ENCODE data around the gene RTP5.

Gene RTP5

DNA sequence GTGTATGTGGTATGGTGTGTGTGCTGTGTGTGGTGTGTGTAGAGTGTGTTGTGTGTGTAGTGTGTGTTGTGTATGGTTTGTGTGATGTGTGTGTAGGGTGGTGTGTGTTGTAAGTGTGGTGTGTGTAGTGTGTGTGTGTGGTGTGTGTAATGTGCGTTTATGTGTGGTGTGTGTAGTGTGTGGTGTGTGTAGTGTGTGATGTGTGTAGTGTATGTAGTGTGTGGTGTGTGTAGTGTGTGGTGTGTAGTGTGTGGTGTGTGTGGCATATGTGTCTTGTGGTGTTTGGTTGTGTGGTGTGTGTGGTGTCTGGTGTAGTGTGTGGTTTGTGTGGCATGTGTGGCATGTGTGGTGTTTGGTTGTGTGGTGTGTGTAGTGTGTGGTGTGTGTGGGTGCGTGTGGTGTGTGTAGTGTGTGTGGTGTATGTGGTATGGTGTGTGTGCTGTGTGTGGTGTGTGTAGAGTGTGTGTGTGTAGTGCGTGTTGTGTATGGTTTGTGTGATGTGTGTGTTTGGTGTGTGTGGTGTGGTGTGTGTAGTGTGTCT, 4.0 kb upstream of the RTP5 start:
- no peaks in the 10 kb centered on the region for H3K36me3 ChIP-seq (replicated peaks)
- H3K27ac ChIP-seq = no peak overlapping the region
- in situ Hi-C loops (cut with HindIII; ENCODE audit: low pct_ligation_motif_present, low sequenced_read_pairs) = no loop called here
- TF ChIP-seq, protein P1, sequence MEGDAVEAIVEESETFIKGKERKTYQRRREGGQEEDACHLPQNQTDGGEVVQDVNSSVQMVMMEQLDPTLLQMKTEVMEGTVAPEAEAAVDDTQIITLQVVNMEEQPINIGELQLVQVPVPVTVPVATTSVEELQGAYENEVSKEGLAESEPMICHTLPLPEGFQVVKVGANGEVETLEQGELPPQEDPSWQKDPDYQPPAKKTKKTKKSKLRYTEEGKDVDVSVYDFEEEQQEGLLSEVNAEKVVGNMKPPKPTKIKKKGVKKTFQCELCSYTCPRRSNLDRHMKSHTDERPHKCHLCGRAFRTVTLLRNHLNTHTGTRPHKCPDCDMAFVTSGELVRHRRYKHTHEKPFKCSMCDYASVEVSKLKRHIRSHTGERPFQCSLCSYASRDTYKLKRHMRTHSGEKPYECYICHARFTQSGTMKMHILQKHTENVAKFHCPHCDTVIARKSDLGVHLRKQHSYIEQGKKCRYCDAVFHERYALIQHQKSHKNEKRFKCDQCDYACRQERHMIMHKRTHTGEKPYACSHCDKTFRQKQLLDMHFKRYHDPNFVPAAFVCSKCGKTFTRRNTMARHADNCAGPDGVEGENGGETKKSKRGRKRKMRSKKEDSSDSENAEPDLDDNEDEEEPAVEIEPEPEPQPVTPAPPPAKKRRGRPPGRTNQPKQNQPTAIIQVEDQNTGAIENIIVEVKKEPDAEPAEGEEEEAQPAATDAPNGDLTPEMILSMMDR (IDR thresholded peaks at IDR 0.05; ENCODE audit: low read depth, low read length, missing control alignments) = no peak
- H3K4me3 ChIP-seq (ENCODE audit: low read depth, low read length) = no peak overlapping the region
- no peak for DNase-seq
- peaks cover 13% of the 10 kb centered on the region for H3K27me3 ChIP-seq (replicated peaks)

DNA sequence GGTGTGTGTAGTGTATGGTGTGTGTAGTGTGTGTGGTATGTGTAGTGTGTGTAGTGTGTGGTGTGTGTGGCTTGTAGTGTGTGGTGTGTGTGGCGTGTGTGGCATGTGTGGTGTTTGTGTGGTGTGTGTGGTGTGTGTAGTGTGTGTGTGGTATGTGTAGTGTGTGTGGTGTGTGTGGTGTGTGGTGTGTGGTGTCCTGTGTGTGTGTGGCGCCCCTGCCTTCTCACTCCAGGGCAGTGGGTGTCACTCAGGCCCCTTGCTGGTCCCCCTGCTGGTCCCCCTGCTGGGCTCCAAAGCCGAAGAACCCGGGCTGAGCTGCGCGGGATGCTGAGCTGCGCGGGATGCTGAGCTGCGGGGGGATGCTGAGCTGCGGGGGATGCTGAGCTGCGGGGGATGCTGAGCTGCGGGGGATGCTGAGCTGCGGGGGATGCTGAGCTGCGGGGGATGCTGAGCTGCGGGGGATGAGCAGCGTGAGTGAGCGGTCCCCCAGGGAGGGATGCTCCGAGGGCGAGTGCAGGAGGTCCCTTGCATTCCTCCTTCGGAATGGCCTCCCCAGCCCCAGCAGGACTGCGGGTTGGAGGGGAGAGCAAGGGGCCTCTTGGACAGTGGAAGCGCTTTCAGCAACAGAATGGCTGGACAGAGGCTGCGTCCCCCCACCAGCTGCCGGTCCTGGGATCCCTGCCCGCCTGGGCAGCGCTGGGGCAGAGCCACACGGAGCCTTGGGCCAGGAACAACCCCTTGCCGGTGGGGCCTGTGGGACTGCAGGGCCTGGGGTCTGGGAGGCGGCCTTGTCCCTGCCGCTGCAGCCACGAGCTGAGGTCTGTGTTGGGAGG, 3.4 kb upstream of the RTP5 start:
- Histone ChIP-seq H3K4me3 (ENCODE audit: low read depth, low read length) (no peak overlapping the region), H3K27me3 (replicated peaks) (peaks cover 13% of the 10 kb centered on the region), H3K27ac (no peak overlapping the region), H3K36me3 (replicated peaks) (no peaks in the 10 kb centered on the region)
- TF ChIP-seq, protein P1 (IDR thresholded peaks at IDR 0.05; ENCODE audit: low read depth, low read length, missing control alignments) = peak; percentile 22
- DNase-seq = no peak
- in situ Hi-C loops (cut with HindIII; ENCODE audit: low pct_ligation_motif_present, low sequenced_read_pairs) = no loop called here

DNA sequence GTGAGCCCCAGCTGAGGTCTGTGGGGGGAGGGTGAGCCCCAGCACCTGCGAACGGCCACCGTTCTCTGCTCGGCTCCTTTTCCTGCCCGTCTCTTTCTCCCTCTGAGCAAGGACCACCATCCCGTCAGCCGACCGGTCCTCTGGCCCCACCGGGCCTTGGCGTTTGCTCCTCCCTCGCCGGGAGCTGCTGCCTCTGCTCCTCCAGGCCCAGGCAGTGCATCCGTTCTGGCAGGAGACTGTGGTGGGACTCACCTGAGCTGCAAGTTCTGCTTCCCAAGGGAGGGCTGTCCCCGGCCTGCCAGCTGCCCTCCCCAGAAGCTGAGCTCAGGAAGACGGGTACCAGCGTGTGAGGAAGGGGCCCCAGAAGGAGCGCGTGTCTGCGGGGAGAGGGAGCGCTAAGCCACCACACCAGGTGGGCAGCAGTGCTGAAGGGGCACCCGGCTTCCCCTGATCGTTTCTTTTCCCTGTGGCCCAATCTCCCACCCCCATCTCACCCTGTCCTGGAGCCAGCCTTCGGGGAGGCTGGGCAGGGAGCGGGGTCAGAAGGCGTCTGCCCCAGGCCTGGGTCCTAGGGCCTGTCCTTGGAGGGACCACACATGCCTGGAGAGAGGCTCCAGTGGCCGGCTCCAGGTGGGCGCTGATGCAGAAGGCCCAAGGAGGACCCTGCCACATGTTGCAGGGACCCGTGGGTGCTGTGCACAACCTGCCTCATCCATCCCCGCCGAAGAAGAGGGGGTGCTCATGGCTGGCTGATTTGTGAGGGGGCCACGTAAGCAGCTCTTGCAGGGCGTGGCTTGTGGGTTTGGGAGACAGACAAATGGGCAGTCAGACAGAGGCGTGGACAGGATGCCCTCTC, 2.5 kb upstream of the RTP5 start:
- TF ChIP-seq, protein P1 (IDR thresholded peaks at IDR 0.05; ENCODE audit: low read depth, low read length, missing control alignments) = no peak
- in situ Hi-C loops (cut with HindIII; ENCODE audit: low pct_ligation_motif_present, low sequenced_read_pairs) = no loop called here
- no peaks in the 10 kb centered on the region for H3K36me3 ChIP-seq (replicated peaks)
- H3K4me3 ChIP-seq (ENCODE audit: low read depth, low read length) = no peak overlapping the region
- H3K27ac ChIP-seq = no peak overlapping the region
- H3K27me3 ChIP-seq (replicated peaks) = peaks cover 13% of the 10 kb centered on the region
- DNase-seq = no peak

DNA sequence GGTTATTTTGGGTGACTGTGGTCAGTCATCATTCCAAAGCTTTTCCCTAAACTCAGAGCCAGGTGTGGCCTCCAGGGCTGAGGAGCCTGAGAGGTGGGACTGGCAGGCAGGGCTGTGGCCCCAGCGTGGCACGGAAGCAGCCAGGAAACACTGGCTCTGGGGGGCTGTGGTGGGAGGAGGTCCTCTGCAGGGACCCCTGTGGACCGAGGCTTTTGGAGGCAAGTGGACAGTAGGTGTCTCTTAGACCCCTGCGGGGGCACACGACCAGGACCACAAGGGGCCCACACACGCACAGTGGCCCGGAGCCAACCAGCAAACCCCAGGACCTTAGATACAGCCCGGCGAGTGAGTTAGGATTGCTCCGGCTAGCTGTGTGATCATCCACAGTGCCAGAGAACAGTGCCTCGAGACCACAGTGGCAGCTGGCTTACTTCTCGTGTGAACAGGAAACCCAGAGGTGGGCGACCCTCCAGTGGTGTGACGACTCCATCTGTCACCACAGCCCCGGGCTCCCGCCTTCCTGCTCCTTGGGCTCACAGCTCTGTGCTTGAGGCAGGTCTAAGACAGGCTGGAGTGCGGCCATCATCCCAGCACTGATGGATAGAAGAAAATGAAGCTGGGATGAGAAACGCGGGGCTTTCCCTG, 1.6 kb upstream of the RTP5 start:
- Histone ChIP-seq H3K4me3 (ENCODE audit: low read depth, low read length) (no peak overlapping the region), H3K27me3 (replicated peaks) (peaks cover 13% of the 10 kb centered on the region), H3K36me3 (replicated peaks) (no peaks in the 10 kb centered on the region), H3K27ac (no peak overlapping the region)
- in situ Hi-C loops (cut with HindIII; ENCODE audit: low pct_ligation_motif_present, low sequenced_read_pairs) = no loop called here
- DNase-seq = no peak
- TF ChIP-seq, protein P1 (IDR thresholded peaks at IDR 0.05; ENCODE audit: low read depth, low read length, missing control alignments) = no peak

DNA sequence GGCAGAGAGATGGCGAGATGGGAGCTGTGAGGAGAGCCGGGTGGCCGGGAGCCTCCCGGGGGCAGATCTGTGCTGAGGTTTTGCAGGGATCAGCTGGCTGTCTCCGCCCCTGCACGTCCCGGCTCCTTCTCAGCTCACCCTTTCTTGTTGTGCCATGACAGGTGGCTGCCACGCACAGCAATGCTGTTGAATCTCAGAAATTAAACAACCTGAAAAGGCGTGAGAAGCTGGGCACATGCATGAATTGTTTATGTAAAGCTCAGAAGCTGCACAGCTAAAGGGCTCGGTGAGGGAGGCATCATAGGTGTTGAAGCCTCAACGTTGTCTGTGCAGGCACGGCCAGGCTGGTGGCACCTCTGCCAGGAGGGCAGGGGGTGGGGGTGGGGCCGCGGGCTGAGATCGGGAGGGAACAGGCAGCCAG, 858 bp upstream of the RTP5 start:
- Histone ChIP-seq H3K27me3 (replicated peaks) (peaks cover 13% of the 10 kb centered on the region), H3K36me3 (replicated peaks) (no peaks in the 10 kb centered on the region), H3K4me3 (ENCODE audit: low read depth, low read length) (no peak overlapping the region), H3K27ac (no peak overlapping the region)
- TF ChIP-seq, protein P1 (IDR thresholded peaks at IDR 0.05; ENCODE audit: low read depth, low read length, missing control alignments) = no peak
- DNase-seq = no peak
- in situ Hi-C loops (cut with HindIII; ENCODE audit: low pct_ligation_motif_present, low sequenced_read_pairs) = no loop called here

All from brain microvascular endothelial cell (primary cell).